K562 (cell line): ENCODE data around the gene MAP3K7. TPM values are rescaled to one million over a fixed set of nuclear protein-coding genes. Genes with fewer than 3 reads are reported as not detected.

ENCODE experiments used
- ARID1B ChIP-seq: fragments of 450-650 bp; IDR thresholded peaks from 2 replicates; pipeline ENCODE4 v1.6.1; 2016; ENCODE audit warnings: antibody characterized with exemption, mild to moderate bottlenecking, inconsistent platforms
- BCL6 ChIP-seq: fragments of 250-450 bp; sonication (Bioruptor Pico); IDR thresholded peaks from 2 replicates; pipeline ENCODE4 v1.4.0; 2020
- CBFA2T2 ChIP-seq: fragments of 450-650 bp; conservative IDR thresholded peaks from 2 replicates; pipeline ENCODE4 v1.6.1; 2017; ENCODE audit warnings: mild to moderate bottlenecking
- CC2D1A ChIP-seq: fragments of 450-650 bp; IDR thresholded peaks from 2 replicates; pipeline ENCODE4 v1.6.1; 2017; ENCODE audit warnings: mild to moderate bottlenecking
- CCNT2 ChIP-seq: IDR thresholded peaks from 2 replicates; pipeline ENCODE4 v1.6.1; 2011; ENCODE audit warnings: borderline replicate concordance, low read depth, mild to moderate bottlenecking, moderate library complexity, mixed read lengths, low read length; ENCODE audit not compliant: insufficient read length; ENCODE audit errors: extremely low read depth
- CSDE1 ChIP-seq, 2 experiments: fragments of 450-650 bp; IDR thresholded peaks; 2 replicates each; pipeline ENCODE4 v1.6.1; 2016; ENCODE audit warnings: mild to moderate bottlenecking in 1 of 2
- ELF1 ChIP-seq: fragments of 200-800 bp; sonication (Bioruptor generic); IDR thresholded peaks from 2 replicates; pipeline ENCODE4 v1.6.1; 2016; ENCODE audit warnings: missing genetic modification characterization, missing compliant biosample characterization
- FOXA1 ChIP-seq: fragments of 450-650 bp; IDR thresholded peaks from 2 replicates; pipeline ENCODE4 v1.6.1; 2016; ENCODE audit warnings: mild to moderate bottlenecking, borderline replicate concordance
- GABPB1 ChIP-seq: sonication (generic); formaldehyde crosslinking; IDR thresholded peaks from 2 replicates; pipeline ENCODE4 v1.8.0; 2022; ENCODE audit warnings: mild to moderate bottlenecking, missing genetic modification reagents
- HIVEP1 ChIP-seq: fragments of 250-450 bp; sonication (Bioruptor Pico); IDR thresholded peaks from 2 replicates; pipeline ENCODE4 v1.4.0; 2020; ENCODE audit warnings: mild to moderate bottlenecking
- KLF16 ChIP-seq: IDR thresholded peaks from 2 replicates; pipeline ENCODE4 v1.6.1; 2016; ENCODE audit warnings: antibody characterized with exemption
- MAZ ChIP-seq, 2 experiments: fragments of 450-650 bp in 1 of 2; sonication (generic) in 1 of 2; formaldehyde crosslinking; IDR thresholded peaks in 1 of 2; conservative IDR thresholded peaks in 1 of 2; 2 replicates each; pipeline versions ENCODE4 v1.4.0 to v1.5.0; 2020; ENCODE audit warnings: mild to moderate bottlenecking in 1 of 2, missing genetic modification reagents in 1 of 2
- MCM3 ChIP-seq: fragments of 450-650 bp; IDR thresholded peaks from 2 replicates; pipeline ENCODE4 v1.6.1; 2016
- MCM7 ChIP-seq, 2 experiments: fragments of 450-650 bp; IDR thresholded peaks; 2 replicates each; pipeline ENCODE4 v1.6.1; 2016 to 2018
- NCOA4 ChIP-seq: fragments of 450-650 bp; IDR thresholded peaks from 2 replicates; pipeline ENCODE4 v1.6.1; 2018; ENCODE audit warnings: mild to moderate bottlenecking; ENCODE audit not compliant: partially characterized antibody
- RBM34 ChIP-seq: fragments of 200-400 bp; formaldehyde crosslinking; IDR thresholded peaks from 2 replicates; pipeline ENCODE4 v1.6.1; 2018; ENCODE audit warnings: low read length, borderline replicate concordance; ENCODE audit not compliant: insufficient read depth
- RCOR1 ChIP-seq, 2 experiments: IDR thresholded peaks; 2 replicates each; pipeline ENCODE4 v1.6.1; 2012; ENCODE audit warnings: low read depth in 2 of 2, low read length in 2 of 2, borderline replicate concordance in 1 of 2, improper control_type of control experiment in 1 of 2
- SMAD3 ChIP-seq: fragments of 450-650 bp; formaldehyde crosslinking; conservative IDR thresholded peaks from 2 replicates; pipeline ENCODE4 v1.4.0; 2020; ENCODE audit warnings: mild to moderate bottlenecking
- SMARCA4 ChIP-seq: fragments of 450-650 bp; IDR thresholded peaks from 2 replicates; pipeline ENCODE4 v1.6.1; 2016
- SNIP1 ChIP-seq: fragments of 450-650 bp; IDR thresholded peaks from 2 replicates; pipeline ENCODE4 v1.7.1; 2017; ENCODE audit warnings: low read depth, mild to moderate bottlenecking
- SP1 ChIP-seq: sonication (generic); formaldehyde crosslinking; IDR thresholded peaks from 2 replicates; pipeline ENCODE4 v1.8.1; 2022; ENCODE audit warnings: mild to moderate bottlenecking, missing genetic modification reagents
- WHSC1 ChIP-seq: IDR thresholded peaks from one replicate; pipeline ENCODE4 v1.6.1; 2012; ENCODE audit warnings: low read length, control low read depth, inconsistent platforms
- ZC3H8 ChIP-seq: fragments of 450-650 bp; IDR thresholded peaks from 2 replicates; pipeline ENCODE4 v1.6.1; 2017
- ZNF217 ChIP-seq: sonication (generic); formaldehyde crosslinking; IDR thresholded peaks from 2 replicates; pipeline ENCODE4 v1.8.0; 2022; ENCODE audit warnings: mild to moderate bottlenecking, missing genetic modification reagents
- ZNF75A ChIP-seq: fragments of 450-650 bp; formaldehyde crosslinking; IDR thresholded peaks from 2 replicates; pipeline ENCODE4 v1.4.0; 2020; ENCODE audit warnings: mild to moderate bottlenecking
- polyA plus RNA-seq, 8 experiments: library from polyadenylated mRNA; depleted of rRNA in 4 of 8; stranded (reverse) in 5 of 8; unstranded in 3 of 8; fragments of >200 nt; fragmentation: Nextera tagmentation in 2 of 8; fragmentation: Illumina TruSeq in 1 of 8; extraction: Ambion mirVana in 2 of 8; extraction: Trizol in 1 of 8; gene quantifications; 2 replicates each; pipeline versions ENCODE4 v1.2.1 to v1.2.3, GENCODE V29; 2011 to 2014; ENCODE audit warnings: inconsistent platforms in 1 of 8, missing spikeins in 1 of 8
- total RNA-seq, 7 experiments: library from RNA; depleted of rRNA in 6 of 7; stranded (reverse); fragments of >200 nt in 6 of 7; fragmentation: Illumina TruSeq in 2 of 7; extraction: Trizol in 2 of 7; gene quantifications; 2 replicates each; pipeline versions ENCODE4 v1.2.1 to v1.2.3, GENCODE V29; 2011 to 2021; ENCODE audit warnings: low replicate concordance in 1 of 7
- TF ChIP-seq, protein P1 (sequence below): fragments of 250-450 bp; sonication (Bioruptor Pico); IDR thresholded peaks from 2 replicates; pipeline ENCODE4 v1.9.0; 2021; ENCODE audit warnings: mild to moderate bottlenecking
- TF ChIP-seq, protein P2 (sequence below): fragments of 200-800 bp; sonication (Bioruptor generic); IDR thresholded peaks from 2 replicates; pipeline ENCODE4 v1.6.1; 2017; ENCODE audit warnings: missing genetic modification characterization, missing compliant biosample characterization
- TF ChIP-seq, protein P3 (sequence below): fragments of 450-650 bp; formaldehyde crosslinking; IDR thresholded peaks from 2 replicates; pipeline ENCODE4 v1.4.0; 2020; ENCODE audit warnings: mild to moderate bottlenecking, mixed read lengths
- TF ChIP-seq, protein P4 (sequence below): sonication (generic); formaldehyde crosslinking; IDR thresholded peaks from 2 replicates; pipeline ENCODE4 v1.8.0; 2022; ENCODE audit warnings: mild to moderate bottlenecking, missing genetic modification reagents
- TF ChIP-seq, protein P5 (sequence below): fragments of 250-450 bp; sonication (Bioruptor Pico); IDR thresholded peaks from 2 replicates; pipeline ENCODE4 v1.8.0; 2021; ENCODE audit warnings: moderate library complexity, mild to moderate bottlenecking, inconsistent platforms

MAP3K7 gene
- total and polyA plus RNA-seq, 9 of the 15 experiments (the other 6 are each of a cell fraction or from before 2014, with no cell fraction given) = 13.4 to 60.9 (median 34.8) TPM

DNA sequence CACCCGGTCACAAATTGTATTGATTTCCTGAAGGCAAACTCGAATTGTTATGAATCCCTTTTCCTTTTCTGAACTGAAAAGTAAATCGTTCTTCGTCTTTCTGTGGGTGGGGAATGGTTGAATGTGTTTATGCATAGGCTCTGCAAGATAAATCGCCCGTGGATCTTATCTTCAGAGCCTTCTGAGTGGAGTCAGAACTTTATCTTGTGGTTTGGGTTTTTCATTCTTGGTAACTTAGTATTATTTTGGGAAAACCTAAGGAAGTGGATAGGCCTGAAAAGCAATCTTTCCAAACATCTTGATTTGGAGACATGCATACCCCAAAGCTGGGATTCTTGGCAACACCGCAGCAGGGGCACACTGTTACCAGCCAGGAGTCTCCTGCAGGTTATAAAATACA is 122.4 kb downstream of the MAP3K7 start (continued):
- TF ChIP-seq WHSC1 (no peak), CCNT2 (peak; percentile 49), RBM34 (no peak), ZC3H8 (no peak), CBFA2T2 (peak; percentile 66), ARID1B (peak; percentile 92), CSDE1 (IDR thresholded peaks at IDR 0.05) (no peak), SMAD3 (CRISPR knock-in tag) (no peak), MCM3 (no peak), SNIP1 (no peak), GABPB1 (no peak), HIVEP1 (CRISPR knock-in tag) (no peak), ELF1 (tag) (no peak), BCL6 (no peak), MCM7 (IDR thresholded peaks at IDR 0.05) (no peak), MAZ (CRISPR knock-in tag; conservative IDR thresholded peaks at IDR 0.05 in 1 of 2, IDR thresholded peaks at IDR 0.05 in 1 of 2) (no peak), SP1 (CRISPR knock-in tag) (no peak), FOXA1 (no peak), NCOA4 (no peak), KLF16 (no peak), ZNF75A (CRISPR knock-in tag) (no peak), SMARCA4 (peak; percentile 91), CC2D1A (no peak), RCOR1 (IDR thresholded peaks at IDR 0.05; ENCODE audit: borderline replicate concordance in 1 of 2, low read depth in 2 of 2, low read length in 2 of 2) (peak in 1 of 2 experiments; percentile 69; a peak in 1 of 4 replicates), ZNF217 (CRISPR knock-in tag) (no peak)
- TF ChIP-seq, protein P1, sequence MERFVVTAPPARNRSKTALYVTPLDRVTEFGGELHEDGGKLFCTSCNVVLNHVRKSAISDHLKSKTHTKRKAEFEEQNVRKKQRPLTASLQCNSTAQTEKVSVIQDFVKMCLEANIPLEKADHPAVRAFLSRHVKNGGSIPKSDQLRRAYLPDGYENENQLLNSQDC (CRISPR knock-in tag) = no peak
- TF ChIP-seq, protein P2, sequence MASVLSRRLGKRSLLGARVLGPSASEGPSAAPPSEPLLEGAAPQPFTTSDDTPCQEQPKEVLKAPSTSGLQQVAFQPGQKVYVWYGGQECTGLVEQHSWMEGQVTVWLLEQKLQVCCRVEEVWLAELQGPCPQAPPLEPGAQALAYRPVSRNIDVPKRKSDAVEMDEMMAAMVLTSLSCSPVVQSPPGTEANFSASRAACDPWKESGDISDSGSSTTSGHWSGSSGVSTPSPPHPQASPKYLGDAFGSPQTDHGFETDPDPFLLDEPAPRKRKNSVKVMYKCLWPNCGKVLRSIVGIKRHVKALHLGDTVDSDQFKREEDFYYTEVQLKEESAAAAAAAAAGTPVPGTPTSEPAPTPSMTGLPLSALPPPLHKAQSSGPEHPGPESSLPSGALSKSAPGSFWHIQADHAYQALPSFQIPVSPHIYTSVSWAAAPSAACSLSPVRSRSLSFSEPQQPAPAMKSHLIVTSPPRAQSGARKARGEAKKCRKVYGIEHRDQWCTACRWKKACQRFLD = no peak
- TF ChIP-seq, protein P3, sequence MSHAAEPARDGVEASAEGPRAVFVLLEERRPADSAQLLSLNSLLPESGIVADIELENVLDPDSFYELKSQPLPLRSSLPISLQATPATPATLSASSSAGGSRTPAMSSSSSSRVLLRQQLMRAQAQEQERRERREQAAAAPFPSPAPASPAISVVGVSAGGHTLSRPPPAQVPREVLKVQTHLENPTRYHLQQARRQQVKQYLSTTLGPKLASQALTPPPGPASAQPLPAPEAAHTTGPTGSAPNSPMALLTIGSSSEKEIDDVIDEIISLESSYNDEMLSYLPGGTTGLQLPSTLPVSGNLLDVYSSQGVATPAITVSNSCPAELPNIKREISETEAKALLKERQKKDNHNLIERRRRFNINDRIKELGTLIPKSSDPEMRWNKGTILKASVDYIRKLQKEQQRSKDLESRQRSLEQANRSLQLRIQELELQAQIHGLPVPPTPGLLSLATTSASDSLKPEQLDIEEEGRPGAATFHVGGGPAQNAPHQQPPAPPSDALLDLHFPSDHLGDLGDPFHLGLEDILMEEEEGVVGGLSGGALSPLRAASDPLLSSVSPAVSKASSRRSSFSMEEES (CRISPR knock-in tag) = no peak
- TF ChIP-seq, protein P4, sequence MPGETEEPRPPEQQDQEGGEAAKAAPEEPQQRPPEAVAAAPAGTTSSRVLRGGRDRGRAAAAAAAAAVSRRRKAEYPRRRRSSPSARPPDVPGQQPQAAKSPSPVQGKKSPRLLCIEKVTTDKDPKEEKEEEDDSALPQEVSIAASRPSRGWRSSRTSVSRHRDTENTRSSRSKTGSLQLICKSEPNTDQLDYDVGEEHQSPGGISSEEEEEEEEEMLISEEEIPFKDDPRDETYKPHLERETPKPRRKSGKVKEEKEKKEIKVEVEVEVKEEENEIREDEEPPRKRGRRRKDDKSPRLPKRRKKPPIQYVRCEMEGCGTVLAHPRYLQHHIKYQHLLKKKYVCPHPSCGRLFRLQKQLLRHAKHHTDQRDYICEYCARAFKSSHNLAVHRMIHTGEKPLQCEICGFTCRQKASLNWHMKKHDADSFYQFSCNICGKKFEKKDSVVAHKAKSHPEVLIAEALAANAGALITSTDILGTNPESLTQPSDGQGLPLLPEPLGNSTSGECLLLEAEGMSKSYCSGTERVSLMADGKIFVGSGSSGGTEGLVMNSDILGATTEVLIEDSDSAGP (CRISPR knock-in tag) = no peak
- TF ChIP-seq, protein P5, sequence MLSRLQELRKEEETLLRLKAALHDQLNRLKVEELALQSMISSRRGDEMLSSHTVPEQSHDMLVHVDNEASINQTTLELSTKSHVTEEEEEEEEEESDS (CRISPR knock-in tag) = no peak
